Neuronal stem cell (in vitro differentiated cells): Measurements from ENCODE around the gene NGEF.
A peak's percentile ranks its signal among the peaks of the same experiment; 100 is the strongest.

Experiments
- DNase-seq: peaks from one replicate; pipeline ENCODE4 v3.0.0-alpha.2; 2013; ENCODE audit warnings: low spot score
- H2AFZ ChIP-seq: one replicate; pipeline ENCODE4 v1.6.1; 2013; ENCODE audit warnings: mild to moderate bottlenecking, low read length, inconsistent platforms
- H2AK5ac ChIP-seq: 2 replicates; pipeline ENCODE4 v1.6.1; 2013; ENCODE audit warnings: low read depth, mild to moderate bottlenecking, inconsistent platforms, low read length, moderate library complexity, mixed read lengths
- H2BK120ac ChIP-seq: 2 replicates; pipeline ENCODE4 v1.6.1; 2013; ENCODE audit warnings: low read depth, mild to moderate bottlenecking, inconsistent platforms, low read length, moderate library complexity, mixed read lengths
- H2BK12ac ChIP-seq: one replicate; pipeline ENCODE4 v1.6.1; 2013; ENCODE audit warnings: low read length, inconsistent platforms
- H2BK15ac ChIP-seq: 2 replicates; pipeline ENCODE4 v1.6.1; 2013; ENCODE audit warnings: mild to moderate bottlenecking, low read length, inconsistent platforms, mixed read lengths
- H2BK5ac ChIP-seq: one replicate; pipeline ENCODE4 v1.6.1; 2013; ENCODE audit warnings: inconsistent platforms, mild to moderate bottlenecking, low read length, moderate library complexity
- H3K14ac ChIP-seq: one replicate; pipeline ENCODE4 v1.6.1; 2013; ENCODE audit warnings: low read length, inconsistent platforms
- H3K18ac ChIP-seq: 2 replicates; pipeline ENCODE4 v1.6.1; 2013; ENCODE audit warnings: low read length, inconsistent platforms
- H3K23ac ChIP-seq: 2 replicates; pipeline ENCODE4 v1.6.1; 2013; ENCODE audit warnings: low read depth, mild to moderate bottlenecking, mixed read lengths, low read length, inconsistent platforms; ENCODE audit not compliant: poor library complexity
- H3K27ac ChIP-seq: replicated peaks from 3 replicates; pipeline ENCODE4 v1.5.1; 2013; ENCODE audit warnings: low read length, inconsistent platforms
- H3K27me3 ChIP-seq, 3 experiments: 2 replicates each; pipeline ENCODE4 v1.6.1; 2013; ENCODE audit warnings: low read length in 3 of 3, mild to moderate bottlenecking in 2 of 3, inconsistent platforms in 1 of 3, low read depth in 1 of 3, mixed read lengths in 1 of 3, moderate library complexity in 1 of 3; ENCODE audit not compliant: control insufficient read depth in 3 of 3, insufficient read depth in 3 of 3
- H3K36me3 ChIP-seq, 2 donors: replicated peaks in 1 of 2; 2 replicates each; pipeline ENCODE4 v1.6.1; 2013; ENCODE audit warnings: low read length in 2 of 2; ENCODE audit not compliant: control insufficient read depth in 2 of 2, insufficient read depth in 2 of 2
- H3K4ac ChIP-seq: 2 replicates; pipeline ENCODE4 v1.6.1; 2013; ENCODE audit warnings: inconsistent platforms, mild to moderate bottlenecking, low read length, moderate library complexity
- H3K4me1 ChIP-seq, 2 donors: 1 replicate in 1 of 2; 2 replicates in 1 of 2; pipeline ENCODE4 v1.6.1; 2013; ENCODE audit warnings: low read length in 2 of 2, low read depth in 1 of 2; ENCODE audit not compliant: control insufficient read depth in 2 of 2, insufficient read depth in 1 of 2
- H3K4me2 ChIP-seq: one replicate; pipeline ENCODE4 v1.6.1; 2013; ENCODE audit warnings: mild to moderate bottlenecking, low read length, inconsistent platforms; ENCODE audit not compliant: insufficient read depth, poor library complexity, severe bottlenecking
- H3K4me3 ChIP-seq, 2 donors: 2 replicates each; pipeline ENCODE4 v1.5.1; 2013; ENCODE audit warnings: low read length in 2 of 2, mild to moderate bottlenecking in 2 of 2, inconsistent platforms in 1 of 2, moderate library complexity in 1 of 2
- H3K79me1 ChIP-seq: one replicate; pipeline ENCODE4 v1.6.1; 2013; ENCODE audit warnings: low read depth, mild to moderate bottlenecking, inconsistent platforms, low read length, moderate library complexity
- H3K9ac ChIP-seq: one replicate; pipeline ENCODE4 v1.6.1; 2013; ENCODE audit warnings: mild to moderate bottlenecking, low read depth, low read length, inconsistent platforms; ENCODE audit not compliant: poor library complexity
- H3K9me3 ChIP-seq, 2 donors: replicated peaks in 1 of 2; 2 replicates each; pipeline versions ENCODE3 to v1.6.1; 2013; ENCODE audit warnings: low read length in 2 of 2, mild to moderate bottlenecking in 2 of 2, inconsistent platforms in 1 of 2, low read depth in 1 of 2, mixed read lengths in 1 of 2, moderate library complexity in 1 of 2; ENCODE audit not compliant: control insufficient read depth in 2 of 2, insufficient read depth in 1 of 2
- H4K8ac ChIP-seq: one replicate; pipeline ENCODE4 v1.6.1; 2013; ENCODE audit warnings: low read depth, mild to moderate bottlenecking, inconsistent platforms, low read length, moderate library complexity
- H4K91ac ChIP-seq: one replicate; pipeline ENCODE4 v1.6.1; 2013; ENCODE audit warnings: low read length, low read depth, mild to moderate bottlenecking, inconsistent platforms; ENCODE audit not compliant: poor library complexity
- WGBS, 2 donors: extraction: QIAGEN DNeasy Blood & Tissue Kit; methylation state at CpG; one replicate each; pipeline ENCODE4 v1.1.7; 2013; ENCODE audit warnings: missing lambda C conversion rate in 2 of 2, mixed read lengths in 1 of 2; ENCODE audit not compliant: insufficient read length in 2 of 2, insufficient replicate concordance in 1 of 2; ENCODE audit errors: extremely low coverage in 2 of 2; 5-methylcytosine and 5-hydroxymethylcytosine counted together

Gene NGEF

DNA sequence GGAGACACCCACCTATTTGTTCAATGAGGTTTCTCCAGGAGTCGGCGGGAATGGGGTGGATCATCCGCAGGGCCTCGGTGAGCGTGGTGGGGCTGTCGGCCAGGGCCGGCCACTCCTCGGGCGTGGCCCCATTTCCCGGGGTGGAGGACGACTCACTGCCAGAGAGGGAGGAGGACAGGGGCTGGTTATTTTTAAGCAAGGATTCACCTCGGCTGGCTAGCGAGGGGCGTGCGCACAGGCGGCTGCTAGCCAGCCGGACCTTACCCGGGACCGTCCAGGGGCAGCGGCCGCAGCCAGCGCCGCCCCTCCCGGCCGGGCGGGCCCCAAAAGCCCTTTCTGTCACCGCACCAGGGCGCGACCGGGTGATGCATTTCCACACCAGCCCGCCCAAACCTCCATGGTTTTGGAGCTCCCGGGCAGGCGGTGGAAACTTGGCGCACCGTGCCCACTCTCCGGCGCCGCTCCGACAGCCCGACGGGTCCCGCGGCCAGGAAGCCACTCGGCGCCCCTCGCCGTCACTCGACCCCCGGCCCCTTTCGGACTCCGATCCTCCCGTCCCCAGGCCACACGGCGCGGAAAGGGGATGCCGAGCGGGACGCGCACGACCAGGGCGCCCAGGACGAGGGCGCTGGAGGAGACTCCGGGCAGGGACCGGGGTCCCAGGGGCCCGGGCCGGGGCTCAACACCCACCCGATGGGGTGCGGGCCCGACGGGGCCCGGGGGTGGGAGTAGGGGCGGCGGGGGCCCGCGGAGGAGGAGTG is 85.8 kb downstream of the NGEF start:
- Histone ChIP-seq H3K9me3 (peaks cover 0 to 4% of the 10 kb centered on the region in 2 donors), H2BK5ac (no peak overlapping the region), H3K4ac (no peak overlapping the region), H2BK12ac (no peak overlapping the region), H3K27me3 (peaks cover 8 to 73% (median 48%) of the 10 kb centered on the region in 3 experiments), H4K91ac (no peak overlapping the region), H3K4me1 (peaks cover 0 to 15% of the 10 kb centered on the region in 2 donors), H3K27ac (no peak overlapping the region), H4K8ac (no peak overlapping the region), H3K9ac (peak overlapping the region; percentile 12), H3K4me3 (peak overlapping the region; percentile 43 to 77), H3K36me3 (no peaks in the 10 kb centered on the region), H2AFZ (peak overlapping the region; percentile 82), H3K23ac (peak overlapping the region; percentile 22), H2AK5ac (no peak overlapping the region), H2BK15ac (peak overlapping the region; percentile 71), H3K14ac (no peak overlapping the region), H3K79me1 (no peaks in the 10 kb centered on the region), H3K4me2 (peak overlapping the region; percentile 77), H3K18ac (peak overlapping the region; percentile 76), H2BK120ac (no peak overlapping the region)
- WGBS, 2 donors: no CpG with 5 or more reads among the region's 76 CpGs
- DNase-seq: no peak

DNA sequence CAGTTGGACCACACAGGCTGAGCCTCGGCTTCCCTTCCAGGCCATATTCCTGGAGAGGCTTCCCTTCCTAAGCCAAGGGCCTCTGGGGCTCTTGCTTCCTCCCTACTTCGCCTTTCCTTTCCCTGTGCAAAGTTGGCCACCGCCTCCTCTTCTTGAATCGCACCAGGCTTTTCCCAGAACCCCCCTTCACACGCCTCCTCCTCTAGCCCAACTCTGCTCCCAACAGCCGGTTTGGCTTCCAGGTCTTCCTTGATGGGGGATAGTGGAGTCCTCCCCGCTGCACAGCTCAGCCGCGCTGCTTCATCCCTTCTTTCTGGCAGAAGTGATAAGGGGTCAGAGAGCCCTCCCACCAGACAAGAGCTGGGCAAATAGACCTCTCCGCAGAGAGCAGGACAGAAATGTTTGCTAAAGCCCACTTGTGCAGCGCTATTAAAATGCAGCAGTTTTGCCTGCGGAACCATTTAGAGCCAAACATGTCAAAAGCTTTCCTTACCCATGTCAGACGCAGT is 86.6 kb downstream of the NGEF start:
- Histone ChIP-seq H2AK5ac (no peak overlapping the region), H2AFZ (peak overlapping the region; percentile 82), H3K79me1 (no peaks in the 10 kb centered on the region), H2BK5ac (no peak overlapping the region), H3K18ac (peak overlapping the region; percentile 61), H2BK120ac (no peak overlapping the region), H4K8ac (no peak overlapping the region), H2BK15ac (no peak overlapping the region), H3K14ac (no peak overlapping the region), H3K4me2 (peak overlapping the region; percentile 77), H3K23ac (no peak overlapping the region), H3K4ac (no peak overlapping the region), H3K36me3 (no peaks in the 10 kb centered on the region), H2BK12ac (no peak overlapping the region), H3K9ac (no peak overlapping the region), H3K27me3 (peaks cover 8 to 73% (median 48%) of the 10 kb centered on the region in 3 experiments), H4K91ac (no peak overlapping the region), H3K9me3 (peaks cover 0 to 4% of the 10 kb centered on the region in 2 donors), H3K4me1 (peaks cover 0 to 15% of the 10 kb centered on the region in 2 donors), H3K4me3 (peak overlapping the region in 1 of 2 donors; percentile 49), H3K27ac (no peak overlapping the region)
- no CpG with 5 or more reads among the region's 13 CpGs for WGBS, 2 donors
- no peak for DNase-seq

DNA sequence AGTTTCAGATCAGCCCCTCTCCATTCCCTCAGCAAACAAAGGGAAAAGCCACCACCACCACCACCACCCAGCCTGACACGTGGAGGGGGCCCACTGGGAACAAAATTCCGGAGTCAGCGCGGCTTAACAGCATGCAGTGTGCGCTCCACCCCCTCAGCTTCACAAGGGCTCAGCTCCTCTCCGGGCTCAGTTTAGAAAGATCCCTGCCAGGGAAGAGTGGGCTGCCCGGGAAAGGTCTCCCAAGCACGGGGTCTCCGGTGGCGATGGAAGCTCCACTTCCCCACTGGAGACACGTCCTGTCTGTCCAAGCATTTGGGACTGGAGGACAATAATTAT is 87.3 kb downstream of the NGEF start:
- peaks cover 0 to 2% of the 10 kb centered on the region in 2 donors for H3K9me3 ChIP-seq
- H2BK120ac ChIP-seq: no peak overlapping the region
- no peak for DNase-seq

DNA sequence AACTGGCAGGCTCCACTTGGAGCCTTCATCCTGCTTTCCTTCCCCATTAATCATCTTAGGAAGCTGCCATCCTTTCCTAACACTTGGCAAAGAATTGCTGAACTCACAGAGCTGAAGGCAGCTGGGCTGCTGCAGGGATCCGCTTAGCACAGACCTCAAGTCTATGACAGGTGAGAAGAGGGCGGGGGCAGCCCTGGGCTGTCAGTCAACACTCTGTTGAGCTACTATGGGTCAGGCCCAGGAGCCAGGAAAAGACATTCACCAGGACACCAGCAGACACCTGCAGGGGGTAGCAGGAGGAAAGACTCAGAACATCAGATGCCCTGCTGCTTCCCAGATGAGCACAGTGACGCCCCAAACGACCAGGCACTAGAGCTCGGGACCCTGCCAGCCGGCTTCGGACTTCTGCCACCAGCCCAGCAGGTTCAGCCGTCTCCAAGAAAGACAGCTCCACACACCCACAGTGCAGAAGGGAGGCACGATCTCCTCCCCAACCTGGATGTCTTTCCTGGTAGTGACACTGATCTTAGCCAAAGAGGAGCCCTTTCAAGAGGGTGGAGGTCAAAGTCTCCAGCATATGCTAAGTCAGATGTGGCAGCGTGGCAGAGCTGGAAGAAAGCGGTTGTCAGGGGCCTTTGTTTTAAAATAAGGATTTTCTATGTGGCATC is 87.8 kb downstream of the NGEF start:
- Histone ChIP-seq H3K79me1 (no peaks in the 10 kb centered on the region), H3K27ac (no peak overlapping the region), H3K23ac (no peak overlapping the region), H3K4me3 (no peak overlapping the region), H2BK120ac (peak overlapping the region; percentile 19), H4K91ac (no peak overlapping the region), H2BK12ac (no peak overlapping the region), H3K9ac (no peak overlapping the region), H2AK5ac (peak overlapping the region; percentile 31), H3K4me2 (no peak overlapping the region), H3K27me3 (peaks cover 8 to 62% (median 48%) of the 10 kb centered on the region in 3 experiments), H2BK5ac (no peak overlapping the region), H2BK15ac (no peak overlapping the region), H4K8ac (no peak overlapping the region), H3K14ac (no peak overlapping the region), H3K36me3 (no peaks in the 10 kb centered on the region), H3K18ac (peak overlapping the region; percentile 23), H3K9me3 (peaks cover 0 to 2% of the 10 kb centered on the region in 2 donors), H3K4ac (no peak overlapping the region), H3K4me1 (peaks cover 0 to 15% of the 10 kb centered on the region in 2 donors), H2AFZ (peak overlapping the region; percentile 5)
- WGBS, 2 donors: no CpG with 5 or more reads among the region's 11 CpGs
- no peak for DNase-seq

More for the DNA sequence above, 87.3 kb downstream of the NGEF start:
- Histone ChIP-seq H2BK5ac (no peak overlapping the region), H4K8ac (no peak overlapping the region), H3K14ac (no peak overlapping the region), H2BK15ac (no peak overlapping the region), H2BK12ac (no peak overlapping the region), H3K27ac (no peak overlapping the region), H2AFZ (peak overlapping the region; percentile 5), H3K27me3 (peaks cover 8 to 66% (median 48%) of the 10 kb centered on the region in 3 experiments), H3K23ac (no peak overlapping the region), H2AK5ac (no peak overlapping the region), H3K4me3 (no peak overlapping the region), H3K9ac (no peak overlapping the region), H4K91ac (no peak overlapping the region), H3K18ac (peak overlapping the region; percentile 50), H3K4ac (no peak overlapping the region), H3K4me2 (no peak overlapping the region), H3K4me1 (peaks cover 0 to 15% of the 10 kb centered on the region in 2 donors), H3K79me1 (no peaks in the 10 kb centered on the region), H3K36me3 (no peaks in the 10 kb centered on the region)
- no CpG with 5 or more reads among the region's 11 CpGs for WGBS, 2 donors
